ENCODE data around the gene METTL9.
A peak's percentile ranks its signal among the peaks of the same experiment; 100 is the strongest.
"Not testable (repeated sequence)": the region's sequence is repeated elsewhere in the genome, so short reads cannot be mapped to it uniquely, and the experiment has no call there.

Gene METTL9

GRCh38 chr16:21634216-21634615, 34.8 kb downstream of the METTL9 start:
- peaks cover 30% of the 10 kb centered on the region for H3K4me1 Mint-ChIP-seq
- peak overlapping the region; percentile 57 for H3K27ac Mint-ChIP-seq
- no peak overlapping the region for H3K4me3 Mint-ChIP-seq
- H3K9me3 Mint-ChIP-seq, result peaks cover 6% of the 10 kb centered on the region
- H3K27me3 Mint-ChIP-seq (ENCODE audit: low read depth, poor library complexity), result no peaks in the 10 kb centered on the region
- no peak for DNase-seq
- no peak for TF ChIP-seq CTCF (IDR thresholded peaks at IDR 0.05)
- H3K36me3 Mint-ChIP-seq (ENCODE audit: low read depth), result peaks cover 69% of the 10 kb centered on the region

GRCh38 chr16:21635694-21636093, 36.3 kb downstream of the METTL9 start:
- not testable (repeated sequence) for DNase-seq; H3K27me3 Mint-ChIP-seq (ENCODE audit: low read depth, poor library complexity); H3K9me3 Mint-ChIP-seq; H3K4me3 Mint-ChIP-seq
- peaks cover 56% of the 10 kb centered on the region for H3K36me3 Mint-ChIP-seq (ENCODE audit: low read depth)
- peak overlapping the region; percentile 48 for H3K27ac Mint-ChIP-seq
- H3K4me1 Mint-ChIP-seq, result peaks cover 30% of the 10 kb centered on the region

- Mint-ChIP-seq H3K4me3 (no peak overlapping the region), H3K27me3 (ENCODE audit: low read depth, poor library complexity) (no peaks in the 10 kb centered on the region), H3K4me1 (peaks cover 30% of the 10 kb centered on the region), H3K9me3 (no peaks in the 10 kb centered on the region), H3K36me3 (ENCODE audit: low read depth) (peaks cover 43% of the 10 kb centered on the region), H3K27ac (peak overlapping the region; percentile 84)
- no peak for TF ChIP-seq CTCF (IDR thresholded peaks at IDR 0.05)
- DNase-seq, result no peak
Measured at GRCh38 chr16:21637032-21637968, 37.9 kb downstream of the METTL9 start.

- Mint-ChIP-seq H3K4me1 (peaks cover 29% of the 10 kb centered on the region), H3K9me3 (no peaks in the 10 kb centered on the region), H3K36me3 (ENCODE audit: low read depth) (peaks cover 35% of the 10 kb centered on the region), H3K4me3 (no peak overlapping the region), H3K27me3 (ENCODE audit: low read depth, poor library complexity) (no peaks in the 10 kb centered on the region), H3K27ac (no peak overlapping the region)
- DNase-seq, result no peak
- TF ChIP-seq CTCF (IDR thresholded peaks at IDR 0.05), result no peak
Measured at GRCh38 chr16:21638573-21638975, 39.2 kb downstream of the METTL9 start.

GRCh38 chr16:21639493-21639892, 40.1 kb downstream of the METTL9 start:
- peaks cover 24% of the 10 kb centered on the region for H3K4me1 Mint-ChIP-seq
- H3K9me3 Mint-ChIP-seq, result no peaks in the 10 kb centered on the region
- TF ChIP-seq CTCF (IDR thresholded peaks at IDR 0.05), result no peak
- DNase-seq, result no peak
- peaks cover 29% of the 10 kb centered on the region for H3K36me3 Mint-ChIP-seq (ENCODE audit: low read depth)
- H3K27me3 Mint-ChIP-seq (ENCODE audit: low read depth, poor library complexity), result no peaks in the 10 kb centered on the region
- H3K27ac Mint-ChIP-seq, result no peak overlapping the region
- no peak overlapping the region for H3K4me3 Mint-ChIP-seq

- peaks cover 1% of the 10 kb centered on the region for H3K4me1 Mint-ChIP-seq
- H3K9me3 Mint-ChIP-seq, result no peaks in the 10 kb centered on the region
- DNase-seq, result no peak
- TF ChIP-seq CTCF (IDR thresholded peaks at IDR 0.05), result no peak
- peaks cover 9% of the 10 kb centered on the region for H3K36me3 Mint-ChIP-seq (ENCODE audit: low read depth)
- no peaks in the 10 kb centered on the region for H3K27me3 Mint-ChIP-seq (ENCODE audit: low read depth, poor library complexity)
- no peak overlapping the region for H3K4me3 Mint-ChIP-seq
- no peak overlapping the region for H3K27ac Mint-ChIP-seq
Measured at GRCh38 chr16:21641916-21642315, 42.5 kb downstream of the METTL9 start.
